Right cardiac atrium (tissue), 5 donors: ENCODE results near the gene DIP2B. TPM values are rescaled to one million over a fixed set of nuclear protein-coding genes. Genes with fewer than 3 reads are reported as not detected.
"Not testable (repeated sequence)": the region's sequence is repeated elsewhere in the genome, so short reads cannot be mapped to it uniquely, and the experiment has no call there.

Source experiments
- ATAC-seq, 2 donors: fragments of 200-7000 bp; cut with Tn5 transposase; one replicate each; pipeline versions ENCODE4 v1.8.0 to v1.9.1; 2020; ENCODE audit warnings: moderate library complexity in 2 of 2, mild to moderate bottlenecking in 1 of 2
- DNase-seq, 3 donors: peaks; one replicate each; pipeline ENCODE4 v3.0.0-alpha.2; 2020
- H3K27ac ChIP-seq: one replicate; pipeline ENCODE4 v1.5.1; 2013; ENCODE audit warnings: mild to moderate bottlenecking, low read length, control low read depth, moderate library complexity
- H3K27me3 ChIP-seq: one replicate; pipeline ENCODE4 v1.6.1; 2013; ENCODE audit not compliant: control insufficient read depth, insufficient read depth
- H3K4me1 ChIP-seq: one replicate; pipeline ENCODE4 v1.6.1; 2013; ENCODE audit warnings: low read length; ENCODE audit not compliant: control insufficient read depth, insufficient read depth
- H3K4me3 ChIP-seq: one replicate; pipeline ENCODE4 v1.5.1; 2013; ENCODE audit warnings: low read length, control low read depth
- H3K9me3 ChIP-seq: one replicate; pipeline ENCODE4 v1.6.1; 2013; ENCODE audit warnings: low read length; ENCODE audit not compliant: control insufficient read depth
- WGBS: extraction: QIAGEN DNeasy Blood & Tissue Kit; methylation state at CpG from one replicate; pipeline ENCODE4 v1.1.7; 2013; 5-methylcytosine and 5-hydroxymethylcytosine counted together
- intact Hi-C, 4 donors: fragments of 100-400 bp; cut with DNase I; formaldehyde crosslinking; loops; one replicate each; pipeline versions ENCODE4 v1.11.0 to v1.14.0; 2022 to 2023
- polyA plus RNA-seq: library from polyadenylated mRNA; stranded (reverse); fragments of 200-250 nt; gene quantifications from one replicate; pipeline ENCODE4 v1.2.3, GENCODE V29; 2013
- total RNA-seq, 4 donors: library from RNA; stranded (reverse); fragmentation: NEBNext Ultra II Directional; extraction: Animal tissue kit (Norgen Biotek cat#: 25700); gene quantifications; one replicate each; pipeline ENCODE4 v1.2.1, GENCODE V29; 2021
- donor health status: healthy with polysubstance abuse.
- donor health status: DM: no; HTN: yes; CAD: no.
- donor health status: DM: no; HTN: no; CAD: no.
- donor health status: DM: no; HTN: yes; CAD: no; lungs with severe emphysema.
- donor health status: DM: yes; HTN: yes; CAD: no.

The DIP2B gene
- total and polyA plus RNA-seq, 5 donors = 3.8 to 16.8 (median 11.8) TPM

GRCh38 chr12:50536831-50537537 lies 32.2 kb downstream of the DIP2B start:
- intact Hi-C loops = no loop called here
- WGBS = 88% methylated on average over 4 of the region's 4 CpGs
- Histone ChIP-seq H3K4me1 (peaks cover 6% of the 10 kb centered on the region), H3K27ac (no peak overlapping the region), H3K9me3 (no peaks in the 10 kb centered on the region), H3K4me3 (no peak overlapping the region), H3K27me3 (no peaks in the 10 kb centered on the region)
- DNase-seq = no peak
- ATAC-seq = no peak

- ATAC-seq = no peak
- no peak for DNase-seq
- Histone ChIP-seq H3K27ac (no peak overlapping the region), H3K4me1 (peaks cover 3% of the 10 kb centered on the region), H3K9me3 (no peaks in the 10 kb centered on the region), H3K27me3 (no peaks in the 10 kb centered on the region), H3K4me3 (no peak overlapping the region)
- 91% methylated on average over 1 of the region's 1 CpG for WGBS
- intact Hi-C loops = no loop called here
These were observed 32.7 kb downstream of the DIP2B start for GRCh38 chr12:50537538-50537919.

- intact Hi-C loops = no loop called here
- no peaks in the 10 kb centered on the region for H3K4me1 ChIP-seq
- 70% methylated on average over 3 of the region's 3 CpGs for WGBS
- no peak overlapping the region for H3K4me3 ChIP-seq
- DNase-seq (no peak), ATAC-seq (peak in 1 of 2 donors; percentile 36)
- no peaks in the 10 kb centered on the region for H3K9me3 ChIP-seq
- H3K27ac ChIP-seq = no peak overlapping the region
- H3K27me3 ChIP-seq = no peaks in the 10 kb centered on the region
These were observed 33.4 kb downstream of the DIP2B start for GRCh38 chr12:50538182-50538581.

GRCh38 chr12:50541139-50541538 lies 36.4 kb downstream of the DIP2B start:
- Histone ChIP-seq H3K4me1 (no peaks in the 10 kb centered on the region), H3K9me3 (no peaks in the 10 kb centered on the region), H3K27me3 (no peaks in the 10 kb centered on the region), H3K27ac (no peak overlapping the region), H3K4me3 (no peak overlapping the region)
- intact Hi-C loops = no loop called here
- DNase-seq = no peak
- ATAC-seq = no peak

- DNase-seq (no peak), ATAC-seq (no peak)
- H3K4me1 ChIP-seq = no peaks in the 10 kb centered on the region
- no peak overlapping the region for H3K4me3 ChIP-seq
- H3K27me3 ChIP-seq = no peaks in the 10 kb centered on the region
- 55% methylated on average over 1 of the region's 1 CpG for WGBS
- H3K9me3 ChIP-seq = no peaks in the 10 kb centered on the region
- intact Hi-C loops = no loop called here
- no peak overlapping the region for H3K27ac ChIP-seq
These were observed 37.7 kb downstream of the DIP2B start for GRCh38 chr12:50542448-50542847.

- H3K4me1 ChIP-seq, DNase-seq, intact Hi-C loops, H3K27me3 ChIP-seq, H3K9me3 ChIP-seq, H3K27ac ChIP-seq, H3K4me3 ChIP-seq, ATAC-seq: not testable (repeated sequence)
- 88% methylated on average over 11 of the region's 11 CpGs for WGBS
These were observed 38.4 kb downstream of the DIP2B start for GRCh38 chr12:50543188-50543587.

GRCh38 chr12:50545213-50545612 lies 40.4 kb downstream of the DIP2B start:
- WGBS = 92% methylated on average over 5 of the region's 5 CpGs
- DNase-seq = no peak
- no peak overlapping the region for H3K4me3 ChIP-seq
- no peaks in the 10 kb centered on the region for H3K27me3 ChIP-seq
- H3K9me3 ChIP-seq = no peaks in the 10 kb centered on the region
- intact Hi-C loops = no loop called here
- no peak overlapping the region for H3K27ac ChIP-seq
- ATAC-seq = no peak
- H3K4me1 ChIP-seq = no peaks in the 10 kb centered on the region

GRCh38 chr12:50545786-50546185 lies 41.0 kb downstream of the DIP2B start:
- Histone ChIP-seq H3K9me3 (no peaks in the 10 kb centered on the region), H3K27ac (no peak overlapping the region), H3K4me3 (no peak overlapping the region), H3K27me3 (no peaks in the 10 kb centered on the region), H3K4me1 (no peaks in the 10 kb centered on the region)
- WGBS = 59% methylated on average over 5 of the region's 5 CpGs
- intact Hi-C loops = no loop called here
- DNase-seq = no peak
- no peak for ATAC-seq

- 75% methylated on average over 6 of the region's 6 CpGs for WGBS
- Histone ChIP-seq H3K9me3 (no peaks in the 10 kb centered on the region), H3K27me3 (no peaks in the 10 kb centered on the region), H3K27ac (no peak overlapping the region), H3K4me3 (no peak overlapping the region), H3K4me1 (no peaks in the 10 kb centered on the region)
- DNase-seq = no peak
- intact Hi-C loops = no loop called here
- ATAC-seq = no peak
These were observed 41.9 kb downstream of the DIP2B start for GRCh38 chr12:50546441-50547318.

GRCh38 chr12:50547742-50548141 lies 43.0 kb downstream of the DIP2B start:
- H3K27ac ChIP-seq = no peak overlapping the region
- H3K27me3 ChIP-seq = no peaks in the 10 kb centered on the region
- no peaks in the 10 kb centered on the region for H3K4me1 ChIP-seq
- no peak overlapping the region for H3K4me3 ChIP-seq
- DNase-seq = no peak
- intact Hi-C loops = no loop called here
- H3K9me3 ChIP-seq = no peaks in the 10 kb centered on the region
- ATAC-seq = no peak
- 94% methylated on average over 2 of the region's 2 CpGs for WGBS

GRCh38 chr12:50549885-50550284 lies 45.1 kb downstream of the DIP2B start:
- ATAC-seq = no peak
- Histone ChIP-seq H3K4me1 (no peaks in the 10 kb centered on the region), H3K4me3 (no peak overlapping the region), H3K9me3 (no peaks in the 10 kb centered on the region), H3K27ac (no peak overlapping the region), H3K27me3 (no peaks in the 10 kb centered on the region)
- DNase-seq = no peak
- intact Hi-C loops = no loop called here
- WGBS = 81% methylated on average over 4 of the region's 4 CpGs
